NCI-H128 (cell line): ENCODE results near the gene NME4.

ENCODE experiments used
- DNase-seq: peaks from one replicate; lab custom pipeline; 2025; ENCODE audit not compliant: unreplicated experiment; lab: John Stamatoyannopoulos, UW

Gene NME4

DNA sequence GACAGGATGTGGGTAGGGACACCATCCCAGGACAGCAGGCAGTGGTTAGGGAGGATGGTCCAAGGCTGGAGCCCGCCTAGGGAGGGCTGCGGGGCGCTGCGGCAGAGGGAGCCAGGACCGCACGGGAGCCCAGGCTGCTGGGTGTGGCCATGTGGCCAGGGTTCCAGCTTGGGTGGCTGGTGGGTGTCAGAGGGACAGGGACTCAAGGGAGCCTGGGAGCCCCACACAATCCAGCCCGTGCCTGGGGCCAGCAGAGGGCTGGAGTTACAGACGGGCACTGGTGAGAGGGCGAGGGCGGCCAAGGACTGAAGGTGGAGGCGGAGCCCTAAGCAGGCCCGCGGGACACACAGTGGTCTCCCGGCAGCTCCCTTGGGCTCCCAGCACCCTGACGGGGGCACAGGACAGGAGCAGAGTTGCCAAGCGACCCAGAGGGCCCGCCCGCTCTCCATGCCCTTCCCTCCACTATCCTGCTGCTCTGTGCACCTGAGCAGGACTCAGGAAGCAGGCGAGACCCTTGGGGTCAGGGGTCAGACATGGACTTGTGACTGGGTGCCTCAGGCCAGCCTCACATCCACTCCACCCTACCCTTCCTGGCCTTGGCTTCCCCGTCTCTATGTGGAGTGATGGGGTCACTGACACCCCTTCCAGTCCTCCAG, 33.8 kb upstream of the NME4 start:
- no peak for DNase-seq

DNA sequence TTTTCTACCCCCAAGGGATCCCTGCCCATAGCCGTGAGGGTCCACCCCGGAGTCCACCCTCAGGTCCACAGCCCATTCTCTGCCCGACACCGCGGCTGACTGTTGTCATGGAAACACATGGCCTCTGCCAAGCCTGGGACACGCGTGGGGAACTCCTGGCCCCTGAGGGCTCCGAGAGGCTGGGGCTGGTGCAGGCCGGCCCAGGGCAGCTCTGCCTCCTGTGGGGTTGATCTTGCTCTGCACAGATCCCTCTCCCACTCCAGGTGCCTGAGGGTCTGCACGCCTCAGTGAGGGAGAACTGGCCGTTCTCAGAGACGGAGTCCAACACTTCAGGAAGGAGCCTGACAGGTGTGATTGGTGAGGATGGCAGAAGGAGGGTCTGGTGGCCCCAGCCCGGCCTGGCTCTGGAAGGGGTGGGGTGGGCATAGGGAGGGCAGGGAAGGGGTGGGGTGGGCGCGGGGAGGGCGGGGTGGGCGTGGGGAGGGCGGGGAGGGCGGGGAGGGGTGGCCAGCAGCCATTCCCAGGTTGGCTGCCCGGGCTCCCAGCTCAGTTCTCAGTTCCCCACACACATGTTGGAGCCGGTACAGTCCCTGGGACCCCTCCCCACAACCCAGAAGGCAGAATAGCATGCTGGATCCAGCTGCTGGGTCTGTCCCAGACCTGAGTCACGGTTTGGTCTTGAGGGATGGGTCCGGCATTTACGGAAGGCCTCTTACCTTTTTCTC, 33.1 kb upstream of the NME4 start:
- DNase-seq, result no peak

DNA sequence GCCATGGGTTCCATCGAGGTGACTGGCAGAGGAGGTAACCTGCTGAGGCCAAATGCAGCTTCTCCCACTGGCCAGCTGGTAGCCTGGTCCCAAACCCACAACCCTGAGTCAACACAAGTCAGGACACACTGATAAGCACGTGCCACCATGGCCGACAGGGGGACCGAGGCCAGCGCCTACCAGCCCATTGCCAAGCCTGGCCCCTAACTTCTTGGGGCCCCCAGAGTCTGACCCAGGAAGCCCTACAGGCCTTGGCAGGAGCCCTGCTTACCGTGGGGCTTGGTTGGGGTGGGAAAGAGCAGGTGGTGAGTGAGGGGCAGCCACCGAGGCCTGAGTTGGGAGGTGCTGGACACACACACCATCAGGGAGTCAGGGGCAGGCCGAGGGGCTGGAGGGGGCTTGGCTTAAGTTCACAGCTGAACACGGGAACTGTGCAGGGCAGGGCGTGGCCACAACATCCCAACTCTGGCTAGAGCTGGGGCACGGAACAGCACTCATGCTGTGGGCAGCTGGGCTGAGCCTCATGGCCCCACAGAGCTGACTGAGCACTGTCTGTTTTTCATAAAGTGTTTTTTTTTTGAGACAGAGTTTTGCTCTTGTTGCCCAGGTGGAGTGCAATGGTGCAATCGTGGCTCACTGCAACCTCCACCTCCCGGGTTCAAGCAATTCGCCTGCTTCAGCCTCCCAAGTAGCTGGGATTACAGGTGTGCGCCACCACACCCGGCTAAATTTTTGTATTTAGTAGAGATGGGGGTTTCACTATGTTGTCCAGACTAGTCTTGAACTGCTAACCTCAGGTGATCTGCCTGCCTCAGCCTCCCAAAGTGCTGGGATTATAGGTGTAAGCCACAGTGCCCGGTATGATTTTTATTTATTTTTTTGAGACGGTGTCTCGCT, 32.2 kb upstream of the NME4 start:
- no peak for DNase-seq

DNA sequence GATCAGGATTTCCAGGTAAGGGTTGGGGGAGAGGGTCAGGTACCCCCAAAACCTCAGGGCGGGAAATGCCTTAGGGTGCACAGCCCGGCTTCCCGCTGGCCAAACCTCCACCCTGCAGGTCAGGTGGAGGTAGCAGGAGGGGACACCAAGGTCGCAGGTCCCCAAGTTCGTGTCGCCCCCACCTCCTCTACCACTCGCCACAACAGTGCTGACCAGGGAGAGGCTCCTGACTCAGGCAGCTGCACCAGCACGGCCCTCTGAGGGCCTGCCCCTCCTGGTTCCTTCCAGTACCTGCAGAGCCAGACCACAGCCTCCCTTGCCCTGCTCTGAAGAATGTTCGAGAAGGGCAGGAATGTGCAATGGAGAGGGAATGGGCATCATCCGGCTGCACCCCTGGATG, 30.5 kb upstream of the NME4 start:
- DNase-seq, result no peak

DNA sequence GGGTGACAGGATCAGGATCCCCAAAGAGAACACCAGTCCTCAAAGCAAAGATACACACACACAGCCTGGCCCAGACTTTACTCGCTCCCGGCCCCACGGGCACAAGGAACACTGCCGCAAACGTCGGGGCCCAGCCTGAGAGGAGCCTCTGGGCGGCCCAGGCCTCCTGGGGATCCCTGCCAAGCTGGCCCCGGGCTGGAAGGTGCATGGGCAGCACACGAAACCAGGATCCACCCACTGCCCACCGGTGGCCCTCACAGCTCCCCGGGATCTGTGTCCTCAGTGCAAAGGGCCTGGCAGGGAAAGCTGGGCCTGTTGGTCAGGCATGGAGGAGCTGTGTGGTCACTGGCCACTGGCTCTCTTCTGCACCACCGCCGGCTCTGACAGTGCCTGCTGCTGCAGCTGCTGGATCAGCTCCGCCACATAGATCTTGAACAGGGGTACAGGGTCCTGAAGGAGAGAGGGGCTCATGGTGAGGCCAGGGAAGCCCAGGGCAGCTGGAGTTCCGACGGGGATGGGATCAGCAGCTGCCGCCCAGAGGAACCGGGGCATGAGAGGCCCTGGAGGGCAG, 29.6 kb upstream of the NME4 start:
- DNase-seq, result no peak

DNA sequence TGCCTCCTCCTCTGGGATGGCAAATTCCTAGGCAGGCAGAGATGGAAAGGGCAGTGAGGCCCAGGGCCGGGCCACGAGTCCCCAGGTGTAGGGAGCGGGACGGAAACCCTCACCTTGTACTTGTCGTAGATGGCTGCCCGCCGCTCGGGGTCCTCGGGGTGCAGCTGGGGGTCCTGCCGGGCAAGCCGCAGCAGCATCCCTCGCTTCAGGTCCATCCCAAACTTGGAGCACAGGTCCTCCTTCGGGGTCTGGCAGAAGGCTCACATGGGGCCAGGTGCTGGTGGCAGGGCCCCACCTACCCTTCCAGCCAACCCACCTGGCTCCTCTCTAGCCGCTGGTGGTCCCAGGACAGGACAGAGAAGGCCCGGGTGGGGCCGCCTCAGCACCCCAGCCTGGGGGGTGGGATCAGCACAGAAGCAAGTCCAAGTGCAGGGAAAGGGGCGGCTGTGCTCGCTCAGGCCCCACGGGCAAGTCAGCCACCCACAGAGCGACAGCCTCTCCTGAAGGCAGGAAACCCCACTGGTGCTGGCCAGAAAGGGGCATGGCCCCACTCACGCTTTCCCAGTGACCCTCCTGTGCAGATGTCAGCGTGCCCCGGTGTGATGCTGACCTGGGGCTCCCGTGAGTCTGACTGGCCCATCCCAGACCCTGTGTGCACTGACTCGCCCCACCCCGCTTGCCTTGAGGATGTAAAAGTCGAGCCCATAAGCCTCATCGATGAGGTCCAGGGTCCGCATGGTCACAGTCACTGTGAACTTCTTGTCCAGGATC, 28.4 kb upstream of the NME4 start:
- no peak for DNase-seq

DNA sequence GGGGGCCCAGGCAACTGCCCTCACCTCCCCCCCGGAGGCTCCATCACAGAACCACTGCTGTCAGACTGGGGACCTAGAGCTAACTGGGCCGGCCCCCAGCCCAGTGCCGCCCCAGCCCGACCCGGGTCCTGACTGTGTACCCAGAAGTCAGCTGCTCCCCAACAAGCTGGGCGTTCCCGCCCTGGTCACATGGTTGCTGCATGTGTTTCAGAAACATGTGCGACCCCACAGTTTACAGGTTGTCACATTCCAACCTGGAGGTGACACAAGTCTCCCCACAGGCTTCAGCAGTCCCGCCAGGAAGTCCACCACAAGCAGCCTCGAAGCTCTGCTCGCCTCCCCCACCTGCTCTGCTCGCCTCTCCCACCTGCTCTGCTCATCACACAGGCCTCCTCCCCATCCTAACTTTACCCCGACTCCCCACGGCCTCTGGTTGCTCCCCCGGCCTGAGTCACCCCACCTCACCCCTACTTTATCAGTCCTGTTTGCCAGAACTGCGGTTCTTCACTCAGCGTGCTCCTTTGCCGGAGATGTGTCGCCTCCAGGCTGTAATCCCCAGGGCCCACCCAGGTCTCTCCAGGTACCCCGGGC, 27.6 kb upstream of the NME4 start:
- no peak for DNase-seq

DNA sequence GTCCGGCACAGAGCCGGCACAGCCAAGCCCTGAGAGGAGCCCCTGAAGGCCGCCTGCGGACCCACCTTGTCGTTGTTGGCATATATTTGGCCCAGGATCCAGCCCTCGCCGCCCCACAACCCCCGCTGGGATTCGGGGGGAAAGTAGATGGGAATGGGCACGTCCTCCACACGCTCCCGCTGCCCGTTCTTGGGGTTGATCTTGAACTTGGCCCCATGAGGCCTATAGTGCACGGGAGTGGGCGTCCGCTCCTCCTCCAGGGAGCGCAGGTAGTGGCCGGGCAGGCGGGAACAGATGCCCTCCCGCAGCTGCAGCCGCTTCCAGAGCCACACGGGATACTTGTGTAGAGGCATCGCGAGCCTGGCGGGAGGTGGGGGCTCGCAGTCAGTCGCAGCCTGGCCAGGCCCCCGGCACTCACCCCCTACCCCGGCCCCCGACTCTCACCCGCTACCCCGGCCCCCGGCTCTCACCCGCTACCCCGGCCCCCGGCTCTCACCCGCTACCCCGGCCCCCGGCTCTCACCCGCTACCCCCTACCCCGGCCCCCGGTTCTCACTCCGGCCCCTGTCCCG, 27.0 kb upstream of the NME4 start:
- no peak for DNase-seq

DNA sequence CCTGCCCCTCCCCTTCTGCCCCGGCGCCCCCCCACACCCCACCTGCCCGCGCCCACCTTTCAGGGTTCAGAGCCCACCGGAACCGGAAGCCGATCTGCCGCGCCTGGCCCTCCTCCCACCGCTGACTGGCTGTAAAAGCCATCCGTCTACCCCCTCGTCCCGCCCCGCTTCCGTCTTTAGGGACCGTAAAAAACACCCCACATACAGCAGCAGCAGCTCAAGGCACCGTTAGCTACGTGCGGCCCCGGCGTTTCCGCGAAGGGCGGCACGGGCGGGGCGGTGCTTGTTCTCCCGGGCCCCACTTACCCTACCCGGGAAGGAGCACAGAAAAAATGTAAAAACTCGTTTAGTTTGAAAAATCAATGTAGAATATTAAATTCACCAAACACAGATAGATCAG, 26.6 kb upstream of the NME4 start, which contains the start of gene MRPL28:
MRPL28 (minus strand) TSS at position 96 of the 400 bp plus-strand sequence. CDS start 320 bp downstream, outside the sequence.
- DNase-seq, result peak; percentile 58

DNA sequence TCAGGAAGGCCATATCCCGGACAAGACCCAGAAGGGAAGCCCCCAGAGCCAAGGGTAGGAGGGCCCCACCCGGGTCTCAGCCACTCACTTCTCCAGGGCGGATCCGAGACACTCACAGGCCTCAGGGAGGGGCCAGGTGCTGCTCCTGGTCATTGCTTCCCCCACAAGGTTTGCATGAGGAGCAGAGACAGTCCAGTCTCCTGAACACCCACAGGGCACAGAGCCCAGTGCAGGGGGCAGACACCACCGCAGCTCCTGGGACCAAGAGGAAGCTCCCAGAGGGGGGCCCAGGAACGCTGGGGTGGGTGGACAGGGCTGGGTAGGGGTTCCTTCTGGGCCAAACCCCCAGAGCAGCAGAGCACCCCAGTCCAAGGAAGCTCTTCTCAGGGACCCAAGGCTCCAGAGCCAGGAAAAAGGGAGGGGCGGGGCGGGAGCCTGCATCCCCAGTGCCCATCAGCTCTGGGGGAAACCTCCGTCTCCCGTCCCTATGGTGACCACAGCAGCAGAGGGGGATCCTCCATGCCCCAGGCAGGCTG, 26.0 kb upstream of the NME4 start:
- no peak for DNase-seq

DNA sequence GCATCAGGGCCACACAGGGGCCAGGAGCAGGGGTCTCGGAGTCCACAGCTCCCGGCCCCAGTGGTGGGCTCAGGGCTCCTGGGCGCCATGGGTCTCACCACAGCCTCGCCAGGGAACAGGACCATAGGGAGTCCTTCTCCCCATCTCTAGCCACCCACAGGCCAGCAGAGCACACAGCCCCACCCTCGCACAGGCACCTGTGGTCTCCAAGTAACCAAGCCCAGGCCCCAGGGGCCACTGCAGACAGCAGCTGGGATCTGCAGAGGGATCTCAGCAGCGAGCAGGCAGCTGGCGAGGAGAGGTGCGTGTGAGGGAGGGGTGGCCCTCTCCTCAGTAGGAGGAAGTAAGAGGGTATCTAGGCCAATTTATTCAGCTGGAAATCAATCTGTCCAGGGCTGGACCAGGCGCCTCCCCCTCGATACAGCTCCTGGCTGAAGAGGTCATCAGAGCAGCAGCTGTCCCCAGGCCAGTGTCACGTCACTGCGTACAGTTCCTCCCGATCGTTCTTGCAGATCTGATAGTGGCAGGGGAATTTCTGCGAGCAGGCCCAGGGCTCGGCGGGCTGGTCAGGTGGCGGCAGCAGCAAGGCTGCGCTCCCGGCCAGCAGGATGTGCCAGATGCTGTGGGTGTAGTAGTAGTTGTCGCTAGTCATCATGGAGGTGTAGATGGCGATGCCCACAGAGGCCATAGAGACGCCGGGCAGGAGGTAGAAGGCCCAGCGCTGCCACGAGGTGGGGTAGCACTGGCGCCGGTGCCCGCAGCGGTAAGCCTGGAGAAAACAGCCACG, 25.3 kb upstream of the NME4 start:
- DNase-seq, result no peak

DNA sequence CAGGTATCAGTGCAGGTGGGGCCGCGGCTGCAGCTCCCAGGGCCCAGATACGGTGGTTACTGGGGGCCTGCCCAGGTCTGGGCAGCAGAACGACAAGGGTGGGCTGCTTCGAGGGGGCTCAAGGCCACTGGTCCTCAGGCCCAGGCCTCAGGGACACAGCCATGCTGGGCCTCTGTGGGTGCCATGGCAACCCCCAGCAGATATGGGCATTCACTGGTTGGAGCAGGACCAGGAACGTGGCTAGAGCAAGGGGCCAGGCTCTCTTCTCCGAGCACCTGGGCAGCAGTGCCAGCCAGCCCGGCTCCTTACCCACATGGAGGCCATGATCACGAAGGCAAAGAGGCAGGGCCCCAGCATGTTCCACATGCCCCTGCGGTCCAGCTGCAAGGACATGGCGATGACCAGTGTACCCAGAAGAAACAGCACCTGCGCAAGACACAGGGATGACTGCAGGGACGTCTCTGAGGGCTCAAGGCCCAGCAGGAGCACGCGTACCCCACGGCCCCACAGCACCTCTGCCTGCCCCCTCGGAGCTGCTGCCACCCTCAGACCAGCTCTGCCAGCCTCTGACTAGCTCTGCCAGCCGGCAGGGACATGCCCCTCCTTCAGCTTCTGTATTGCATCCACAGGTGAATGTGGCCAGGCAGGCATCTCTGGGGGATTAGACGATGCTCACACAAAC, 24.6 kb upstream of the NME4 start:
- no peak for DNase-seq

DNA sequence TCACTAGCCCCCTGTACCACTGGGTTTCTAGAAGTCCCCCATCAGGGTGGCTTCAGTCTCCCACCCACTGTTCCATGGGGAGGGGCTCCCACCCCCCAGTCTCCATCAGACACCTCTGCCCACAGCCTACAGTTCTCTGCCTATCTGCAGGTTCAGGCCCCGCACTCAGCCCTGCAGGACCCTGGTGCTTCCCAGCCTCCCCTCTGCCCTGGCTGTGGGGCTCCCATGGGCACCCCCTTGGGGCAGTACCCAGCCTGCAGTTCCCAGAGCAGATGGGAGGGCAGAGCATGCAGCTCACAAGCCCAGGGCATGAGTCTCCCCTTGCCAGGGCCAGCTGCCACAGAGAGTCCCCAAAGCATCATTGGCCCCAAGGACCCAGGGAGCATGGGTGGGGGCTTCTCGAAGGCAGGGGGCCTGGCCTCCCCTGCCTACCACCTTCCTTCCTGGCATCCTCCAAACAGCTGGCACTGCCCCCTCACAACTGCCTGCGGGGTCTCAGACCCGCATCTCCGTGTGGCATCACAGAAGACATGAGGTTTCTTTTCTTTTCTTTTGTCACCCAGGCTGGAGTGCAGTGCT, 23.9 kb upstream of the NME4 start:
- DNase-seq, result no peak

DNA sequence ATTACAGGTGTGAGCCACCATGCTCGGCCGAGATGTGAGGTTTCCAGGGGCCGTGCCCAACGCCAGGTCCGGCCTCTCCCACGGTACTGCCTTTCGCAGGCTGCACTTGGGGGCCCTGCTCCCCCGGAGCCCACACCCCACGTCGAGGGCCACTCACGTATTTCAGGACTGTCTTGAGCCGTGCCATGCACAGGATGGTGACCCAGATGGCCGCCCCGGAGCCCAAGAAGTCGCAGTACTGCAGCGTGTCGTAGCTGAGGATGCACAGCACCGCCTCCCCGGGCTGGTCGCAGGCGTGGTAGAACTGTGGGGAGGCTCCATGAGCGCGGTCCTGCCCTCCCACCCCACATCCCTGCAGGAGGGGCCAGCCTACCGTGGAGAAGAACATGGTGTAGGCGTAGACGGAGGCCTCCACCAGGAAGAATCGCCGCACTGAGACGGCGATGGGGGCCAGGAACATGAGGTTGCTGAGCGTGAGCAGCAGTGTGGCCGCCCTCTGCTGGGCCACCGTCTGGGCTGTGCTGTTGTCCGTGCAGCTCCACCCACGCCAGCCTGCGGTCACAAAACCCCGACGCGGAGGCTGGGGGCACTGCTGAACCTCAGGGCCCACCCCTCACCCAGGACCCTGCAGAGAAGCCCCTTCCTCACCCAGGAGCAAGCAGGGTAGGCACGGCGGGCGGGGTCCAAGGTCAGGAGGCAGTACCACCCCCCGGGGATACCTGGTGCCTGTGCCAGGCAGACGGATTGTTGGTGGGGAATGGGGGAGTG, 23.0 kb upstream of the NME4 start:
- no peak for DNase-seq

DNA sequence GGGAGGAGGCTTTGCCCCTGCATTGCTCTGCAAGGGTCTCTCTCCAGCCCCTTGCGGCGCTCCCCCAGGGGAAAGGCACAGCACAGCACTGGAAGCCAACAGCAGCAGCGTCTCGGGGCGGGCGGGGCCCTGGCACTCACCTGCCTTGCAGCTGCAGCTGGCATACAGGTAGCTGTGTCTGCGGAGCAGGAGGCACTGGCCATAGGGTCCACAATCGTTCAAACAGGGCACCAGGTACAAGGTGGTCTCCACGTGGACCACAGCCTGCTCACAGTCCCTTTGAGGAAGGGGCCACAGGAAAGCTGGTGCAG, 22.4 kb upstream of the NME4 start:
- DNase-seq, result no peak

DNA sequence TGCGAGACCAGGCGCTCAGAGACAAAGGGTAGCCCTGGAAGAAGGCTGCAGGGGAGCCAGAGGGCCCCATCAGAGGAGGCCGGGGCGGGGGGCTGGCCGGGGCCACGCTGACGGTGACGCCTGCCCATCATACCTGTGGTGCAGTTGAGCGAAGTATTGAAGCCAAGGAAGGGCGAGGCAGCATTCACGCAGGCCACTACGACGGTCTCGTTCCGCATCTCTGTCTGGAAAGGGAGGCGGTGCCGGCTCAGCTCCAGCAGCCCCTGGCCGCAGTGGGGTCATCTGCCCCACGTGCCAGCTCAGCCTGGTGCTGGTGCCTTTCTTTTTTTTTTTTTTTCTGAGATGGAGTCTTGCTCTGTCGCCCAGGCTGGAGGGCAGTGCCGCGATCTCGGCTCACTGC, 21.8 kb upstream of the NME4 start:
- DNase-seq, result no peak
